Duodenal mucosa (tissue), 2 donors: ENCODE data around the gene LRP3.
A peak's percentile ranks its signal among the peaks of the same experiment; 100 is the strongest.
"Not testable (repeated sequence)": the region's sequence is repeated elsewhere in the genome, so short reads cannot be mapped to it uniquely, and the experiment has no call there.

Source experiments
- H3K27ac ChIP-seq: one replicate; pipeline ENCODE4 v1.7.0; 2013; ENCODE audit warnings: low read depth, low read length
- H3K27me3 ChIP-seq, 2 donors: one replicate each; pipeline ENCODE4 v1.7.0; 2013; ENCODE audit warnings: low read length in 2 of 2, control low read depth in 1 of 2; ENCODE audit not compliant: insufficient read depth in 2 of 2, control insufficient read depth in 1 of 2
- H3K36me3 ChIP-seq, 2 donors: one replicate each; pipeline ENCODE4 v1.7.0; 2013; ENCODE audit warnings: low read length in 2 of 2, control low read depth in 1 of 2; ENCODE audit not compliant: insufficient read depth in 2 of 2, control insufficient read depth in 1 of 2
- H3K4me1 ChIP-seq, 2 donors: one replicate each; pipeline ENCODE4 v1.7.0; 2013; ENCODE audit warnings: low read length in 2 of 2, control low read depth in 1 of 2; ENCODE audit not compliant: insufficient read depth in 2 of 2, control insufficient read depth in 1 of 2
- H3K4me3 ChIP-seq, 2 donors: one replicate each; pipeline ENCODE4 v1.7.0; 2013; ENCODE audit warnings: low read length in 2 of 2, low read depth in 1 of 2
- H3K9ac ChIP-seq, 2 donors: one replicate each; pipeline ENCODE4 v1.7.0; 2013; ENCODE audit warnings: low read length in 2 of 2, low read depth in 1 of 2
- H3K9me3 ChIP-seq, 2 donors: one replicate each; pipeline ENCODE4 v1.7.0; 2013; ENCODE audit warnings: low read length in 2 of 2, control low read depth in 1 of 2; ENCODE audit not compliant: control insufficient read depth in 1 of 2

Gene LRP3

GRCh38 chr19:33193865-33194362, at the start of gene LRP3:
Gene LRP3 (plus strand): TSS chr19:33194330. CDS start chr19:33194786, 456 bp downstream.
- no peak within 1 kb of the TSS for H3K27ac ChIP-seq
- no peaks in the 10 kb centered on the region for H3K9me3 ChIP-seq
- peaks cover 0 to 11% of the 10 kb centered on the region in 2 donors for H3K4me1 ChIP-seq
- no peaks in the 10 kb centered on the region for H3K36me3 ChIP-seq
- peak within 1 kb of the TSS; percentile 40 to 50 for H3K4me3 ChIP-seq
- H3K9ac ChIP-seq = peak within 1 kb of the TSS; percentile 18 to 32
- peaks cover 2 to 6% of the 10 kb centered on the region in 2 donors for H3K27me3 ChIP-seq

- Histone ChIP-seq H3K4me3 (no peak overlapping the region), H3K4me1 (peaks cover 0 to 5% of the 10 kb centered on the region in 2 donors), H3K36me3 (no peaks in the 10 kb centered on the region), H3K27ac (no peak overlapping the region), H3K9ac (no peak overlapping the region), H3K9me3 (no peaks in the 10 kb centered on the region), H3K27me3 (no peaks in the 10 kb centered on the region)
Measured at GRCh38 chr19:33146209-33146608, 47.9 kb upstream of the LRP3 start.

GRCh38 chr19:33147538-33147937, 46.6 kb upstream of the LRP3 start:
- no peaks in the 10 kb centered on the region for H3K36me3 ChIP-seq
- no peaks in the 10 kb centered on the region for H3K9me3 ChIP-seq
- H3K4me3 ChIP-seq = no peak overlapping the region
- no peak overlapping the region for H3K27ac ChIP-seq
- no peaks in the 10 kb centered on the region for H3K27me3 ChIP-seq
- no peak overlapping the region for H3K9ac ChIP-seq
- peaks cover 0 to 5% of the 10 kb centered on the region in 2 donors for H3K4me1 ChIP-seq

GRCh38 chr19:33150852-33151518, 43.1 kb upstream of the LRP3 start:
- Histone ChIP-seq H3K4me1 (no peaks in the 10 kb centered on the region), H3K27me3 (no peaks in the 10 kb centered on the region), H3K27ac (no peak overlapping the region), H3K9me3 (no peaks in the 10 kb centered on the region), H3K9ac (no peak overlapping the region), H3K4me3 (no peak overlapping the region), H3K36me3 (no peaks in the 10 kb centered on the region)

- Histone ChIP-seq H3K9me3 (no peaks in the 10 kb centered on the region), H3K4me1 (no peaks in the 10 kb centered on the region), H3K4me3 (no peak overlapping the region), H3K27ac (no peak overlapping the region), H3K27me3 (no peaks in the 10 kb centered on the region), H3K9ac (no peak overlapping the region), H3K36me3 (no peaks in the 10 kb centered on the region)
Measured at GRCh38 chr19:33152176-33152575, 42.0 kb upstream of the LRP3 start.

GRCh38 chr19:33152625-33153024, 41.5 kb upstream of the LRP3 start:
- H3K4me3 ChIP-seq, H3K4me1 ChIP-seq, H3K27ac ChIP-seq, H3K9me3 ChIP-seq, H3K27me3 ChIP-seq, H3K9ac ChIP-seq, H3K36me3 ChIP-seq: not testable (repeated sequence)

- not testable (repeated sequence) for H3K4me3 ChIP-seq, H3K36me3 ChIP-seq, H3K9ac ChIP-seq
Measured at GRCh38 chr19:33154313-33154712, 39.8 kb upstream of the LRP3 start.

GRCh38 chr19:33156334-33156733, 37.8 kb upstream of the LRP3 start:
- no peaks in the 10 kb centered on the region for H3K27me3 ChIP-seq
- no peak overlapping the region for H3K27ac ChIP-seq
- no peak overlapping the region for H3K4me3 ChIP-seq
- no peaks in the 10 kb centered on the region for H3K9me3 ChIP-seq
- H3K9ac ChIP-seq = no peak overlapping the region
- no peaks in the 10 kb centered on the region for H3K36me3 ChIP-seq
- peaks cover 0 to 8% of the 10 kb centered on the region in 2 donors for H3K4me1 ChIP-seq

More at GRCh38 chr19:33154313-33154712, 39.8 kb upstream of the LRP3 start:
- not testable (repeated sequence) for H3K9me3 ChIP-seq, H3K27ac ChIP-seq, H3K27me3 ChIP-seq, H3K4me1 ChIP-seq

GRCh38 chr19:33157906-33158305, 36.2 kb upstream of the LRP3 start:
- H3K9ac ChIP-seq = no peak overlapping the region
- no peak overlapping the region for H3K27ac ChIP-seq

GRCh38 chr19:33158365-33158764, 35.8 kb upstream of the LRP3 start:
- H3K9ac ChIP-seq = no peak overlapping the region
- no peaks in the 10 kb centered on the region for H3K27me3 ChIP-seq
- no peak overlapping the region for H3K27ac ChIP-seq
- peaks cover 0 to 8% of the 10 kb centered on the region in 2 donors for H3K4me1 ChIP-seq
- H3K9me3 ChIP-seq = no peaks in the 10 kb centered on the region
- no peak overlapping the region for H3K4me3 ChIP-seq
- no peaks in the 10 kb centered on the region for H3K36me3 ChIP-seq

More at GRCh38 chr19:33157906-33158305, 36.2 kb upstream of the LRP3 start:
- no peaks in the 10 kb centered on the region for H3K36me3 ChIP-seq
- no peaks in the 10 kb centered on the region for H3K27me3 ChIP-seq
- H3K4me3 ChIP-seq = no peak overlapping the region
- H3K4me1 ChIP-seq = peaks cover 0 to 8% of the 10 kb centered on the region in 2 donors
- H3K9me3 ChIP-seq = no peaks in the 10 kb centered on the region
